Measurements from ENCODE around the gene PRRG3. TPM values are rescaled to one million over a fixed set of nuclear protein-coding genes. Genes with fewer than 3 reads are reported as not detected.

PRRG3 gene
- total RNA-seq, 1 donor, result 0.45 TPM

DNA sequence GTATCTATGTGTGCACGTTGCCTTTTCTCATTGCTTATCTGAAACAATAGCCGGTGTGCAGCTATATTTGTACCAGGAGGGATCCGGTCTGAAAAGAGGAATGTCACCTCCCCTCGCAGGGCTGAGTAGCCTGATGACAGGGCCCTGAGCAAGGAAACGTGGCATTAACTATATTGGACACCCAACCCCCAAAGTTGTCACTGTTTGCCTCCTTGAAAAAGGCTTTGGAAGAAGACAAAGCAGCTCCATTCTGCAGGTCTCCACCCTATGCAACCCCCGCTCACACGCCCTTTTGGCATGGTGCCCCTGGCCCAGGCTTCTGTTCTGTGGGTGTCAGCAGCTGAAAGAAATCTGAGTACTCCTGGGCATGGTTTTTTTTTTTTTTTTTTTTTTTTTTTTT lies 8.2 kb downstream of the PRRG3 start:
- DNase-seq (ENCODE audit: low read depth), result peak; percentile 52
- H3K4me3 ChIP-seq (ENCODE audit: low read depth, low read length), result no peak overlapping the region
- TF ChIP-seq, protein P1, sequence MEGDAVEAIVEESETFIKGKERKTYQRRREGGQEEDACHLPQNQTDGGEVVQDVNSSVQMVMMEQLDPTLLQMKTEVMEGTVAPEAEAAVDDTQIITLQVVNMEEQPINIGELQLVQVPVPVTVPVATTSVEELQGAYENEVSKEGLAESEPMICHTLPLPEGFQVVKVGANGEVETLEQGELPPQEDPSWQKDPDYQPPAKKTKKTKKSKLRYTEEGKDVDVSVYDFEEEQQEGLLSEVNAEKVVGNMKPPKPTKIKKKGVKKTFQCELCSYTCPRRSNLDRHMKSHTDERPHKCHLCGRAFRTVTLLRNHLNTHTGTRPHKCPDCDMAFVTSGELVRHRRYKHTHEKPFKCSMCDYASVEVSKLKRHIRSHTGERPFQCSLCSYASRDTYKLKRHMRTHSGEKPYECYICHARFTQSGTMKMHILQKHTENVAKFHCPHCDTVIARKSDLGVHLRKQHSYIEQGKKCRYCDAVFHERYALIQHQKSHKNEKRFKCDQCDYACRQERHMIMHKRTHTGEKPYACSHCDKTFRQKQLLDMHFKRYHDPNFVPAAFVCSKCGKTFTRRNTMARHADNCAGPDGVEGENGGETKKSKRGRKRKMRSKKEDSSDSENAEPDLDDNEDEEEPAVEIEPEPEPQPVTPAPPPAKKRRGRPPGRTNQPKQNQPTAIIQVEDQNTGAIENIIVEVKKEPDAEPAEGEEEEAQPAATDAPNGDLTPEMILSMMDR (IDR thresholded peaks at IDR 0.05; ENCODE audit: insufficient read depth, low read length), result no peak

- TF ChIP-seq, protein P1 (IDR thresholded peaks at IDR 0.05; ENCODE audit: insufficient read depth, low read length), result no peak
- DNase-seq (ENCODE audit: low read depth), result no peak
- H3K4me3 ChIP-seq (ENCODE audit: low read depth, low read length), result no peak overlapping the region
Measured at GRCh38 chrX:151704041-151704663, 8.9 kb downstream of the PRRG3 start.

GRCh38 chrX:151708821-151709220 lies 13.6 kb downstream of the PRRG3 start:
- no peak for DNase-seq (ENCODE audit: low read depth)
- TF ChIP-seq, protein P1 (IDR thresholded peaks at IDR 0.05; ENCODE audit: insufficient read depth, low read length), result no peak
- no peak overlapping the region for H3K4me3 ChIP-seq (ENCODE audit: low read depth, low read length)

DNA sequence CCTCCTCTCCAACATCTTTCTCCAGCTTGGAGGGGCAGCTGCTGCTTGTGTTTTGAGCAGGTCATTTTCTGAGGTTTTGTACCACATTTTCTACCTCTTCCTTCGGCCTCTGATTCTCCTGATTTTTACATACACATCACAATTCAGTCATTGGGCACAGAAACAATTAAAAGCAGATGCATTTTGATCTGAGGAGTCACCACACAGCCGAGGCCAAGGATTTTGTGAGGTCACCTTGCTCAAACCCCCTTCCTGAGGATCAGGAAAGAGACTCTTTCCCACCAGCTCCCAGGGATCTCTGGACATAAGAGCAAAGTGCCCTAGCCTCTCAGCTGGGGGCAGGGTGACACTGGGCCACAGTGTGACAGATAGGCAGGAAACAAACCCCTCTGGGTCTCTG lies 15.2 kb downstream of the PRRG3 start:
- H3K4me3 ChIP-seq (ENCODE audit: low read depth, low read length), result no peak overlapping the region
- TF ChIP-seq, protein P1 (IDR thresholded peaks at IDR 0.05; ENCODE audit: insufficient read depth, low read length), result no peak
- no peak for DNase-seq (ENCODE audit: low read depth)

DNA sequence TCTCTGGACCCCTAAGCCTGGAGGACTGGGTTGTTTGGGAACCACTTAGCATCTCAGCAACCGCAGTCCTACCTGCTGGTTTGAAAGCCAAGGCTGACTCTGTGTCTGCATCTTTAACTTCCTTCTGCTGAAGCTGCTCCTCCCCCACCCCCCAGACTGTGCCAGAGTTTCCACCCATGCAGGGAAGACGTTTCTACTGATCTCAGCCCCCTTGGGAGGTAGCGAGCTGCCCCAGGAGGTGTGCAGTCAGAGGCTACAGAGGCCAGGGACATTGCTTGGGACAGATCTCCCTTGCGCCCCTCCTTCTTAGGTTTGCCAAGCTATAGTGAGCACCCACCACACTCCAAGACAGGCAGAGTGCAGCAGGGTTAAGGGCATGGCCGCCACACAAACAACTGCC lies 15.9 kb downstream of the PRRG3 start:
- DNase-seq (ENCODE audit: low read depth), result no peak
- no peak overlapping the region for H3K4me3 ChIP-seq (ENCODE audit: low read depth, low read length)
- TF ChIP-seq, protein P1 (IDR thresholded peaks at IDR 0.05; ENCODE audit: insufficient read depth, low read length), result no peak

- H3K4me3 ChIP-seq (ENCODE audit: low read depth, low read length), result no peak overlapping the region
- no peak for DNase-seq (ENCODE audit: low read depth)
- TF ChIP-seq, protein P1 (IDR thresholded peaks at IDR 0.05; ENCODE audit: insufficient read depth, low read length), result no peak
Measured at GRCh38 chrX:151711787-151712186, 16.5 kb downstream of the PRRG3 start.

DNA sequence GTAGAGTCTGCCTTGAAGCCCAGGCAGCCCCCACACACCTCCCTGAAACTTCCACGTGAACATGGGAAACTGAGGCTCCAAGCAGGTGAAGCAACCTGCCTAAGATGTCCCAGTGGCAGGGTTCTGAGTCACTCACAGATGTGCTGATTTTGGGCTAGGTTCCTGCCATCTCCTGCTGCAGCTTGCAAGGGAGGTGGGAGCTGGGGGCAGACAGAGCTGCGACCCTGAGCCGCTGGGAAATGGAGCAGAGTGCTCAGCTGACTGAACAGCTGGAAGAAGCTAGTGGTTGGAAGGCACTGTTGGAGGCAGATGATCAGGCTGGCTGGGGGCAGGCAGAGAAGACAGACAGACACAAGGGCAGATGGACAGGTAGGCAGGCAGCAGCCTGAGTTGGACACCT lies 17.0 kb downstream of the PRRG3 start:
- DNase-seq (ENCODE audit: low read depth), result no peak
- TF ChIP-seq, protein P1 (IDR thresholded peaks at IDR 0.05; ENCODE audit: insufficient read depth, low read length), result no peak

More for the DNA sequence above, 17.0 kb downstream of the PRRG3 start:
- H3K4me3 ChIP-seq (ENCODE audit: low read depth, low read length), result no peak overlapping the region

Data from fibroblast of the aortic adventitia (primary cell).